Pancreas (tissue), 10 donors: ENCODE results near the gene LINGO4. TPM values are rescaled to one million over a fixed set of nuclear protein-coding genes. Genes with fewer than 3 reads are reported as not detected.
"Not testable (repeated sequence)": the region's sequence is repeated elsewhere in the genome, so short reads cannot be mapped to it uniquely, and the experiment has no call there.

Experiments
- ATAC-seq, 4 donors: fragments of 200-7000 bp; cut with Tn5 transposase; one replicate each; pipeline versions ENCODE4 v1.8.0 to v1.9.1; 2020; ENCODE audit warnings: mild to moderate bottlenecking in 4 of 4, moderate library complexity in 4 of 4
- DNase-seq, 6 donors: peaks; one replicate each; pipeline ENCODE4 v3.0.0-alpha.2; 2020
- FAIRE-seq: peaks from 2 replicates; lab custom pipeline; 2012; peaks lifted over from hg19 to GRCh38; lab: Jason Lieb, UNC
- H3K27ac ChIP-seq, 4 donors: fragments of 200-600 bp; sonication (generic); 1 replicate in 3 of 4; 2 replicates in 1 of 4; pipeline versions ENCODE4 v1.5.0 to v1.8.0; 2020
- H3K27me3 ChIP-seq, 4 donors: fragments of 200-600 bp; one replicate each; pipeline ENCODE4 v1.8.0; 2021
- H3K36me3 ChIP-seq, 3 donors: fragments of 200-600 bp; sonication (generic) in 1 of 3; one replicate each; pipeline versions ENCODE4 v1.5.0 to v1.8.0; 2020 to 2021
- H3K4me1 ChIP-seq, 3 donors: fragments of 200-600 bp; one replicate each; pipeline ENCODE4 v1.8.0; 2021
- H3K4me3 ChIP-seq, 4 donors: fragments of 200-600 bp; sonication (generic) in 2 of 4; one replicate each; pipeline versions ENCODE4 v1.5.0 to v1.8.0; 2020 to 2021
- H3K9me3 ChIP-seq, 4 donors: fragments of 200-600 bp; one replicate each; pipeline ENCODE4 v1.8.0; 2021
- CTCF ChIP-seq, 4 donors: fragments of 200-600 bp; sonication (generic) in 3 of 4; IDR thresholded peaks; one replicate each; pipeline versions ENCODE4 v1.5.0 to v1.8.0; 2021; ENCODE audit warnings: antibody characterized with exemption in 4 of 4
- WGBS, 2 donors: extraction: QIAGEN DNeasy Blood & Tissue Kit; methylation state at CpG; one replicate each; pipeline ENCODE4 v1.1.7; 2013; 5-methylcytosine and 5-hydroxymethylcytosine counted together
- intact Hi-C, 3 donors: fragments of 100-400 bp; cut with DNase I; formaldehyde crosslinking; loops; one replicate each; pipeline versions ENCODE4 v1.11.1 to v1.14.2; 2022
- polyA plus RNA-seq, 2 donors: library from polyadenylated mRNA; stranded (reverse); fragments of 200-250 nt; gene quantifications; one replicate each; pipeline ENCODE4 v1.2.3, GENCODE V29; 2013
- total RNA-seq, 6 donors: library from RNA; stranded (reverse); fragmentation: NEBNext Ultra II Directional in 4 of 6; extraction: Animal tissue kit (Norgen Biotek cat#: 25700) in 4 of 6; gene quantifications; one replicate each; pipeline versions ENCODE4 v1.2.1 to v1.2.4, GENCODE V29; 2021 to 2023
- donor health status: healthy with polysubstance abuse.
- donor health status: DM: no; HTN: no; CAD: no; lungs with moderate emphysema.
- donor health status: DM: no; HTN: no; CAD: no.
- donor health status: control.
- donor health status: control.
- donor health status: Bipolar disorder and iron deficiency.
- donor health status: DM: yes; HTN: yes; CAD: no.
- donor health status: DM: no; HTN: no; CAD: no.
- donor health status: DM: no; HTN: no; CAD: no.
- donor health status: DM: yes; HTN: yes; CAD: no.

Gene LINGO4
- total and polyA plus RNA-seq, 8 donors = 0.15 to 0.89 (median 0.29) TPM

GRCh38 chr1:151775894-151776664, 29.1 kb downstream of the LINGO4 start:
- H3K4me3 ChIP-seq = no peak overlapping the region
- H3K4me1 ChIP-seq = no peaks in the 10 kb centered on the region
- intact Hi-C loops = loop anchor here in 1 of 3 donors (10.0 kb wide), 1 partner anchor 49 kb away; no protein-coding TSS in a partner anchor
- no peak for DNase-seq
- no peak for FAIRE-seq
- no peak for ATAC-seq
- no peaks in the 10 kb centered on the region for H3K36me3 ChIP-seq
- no peak for TF ChIP-seq CTCF (IDR thresholded peaks at IDR 0.05)
- no peak overlapping the region for H3K27ac ChIP-seq
- no peaks in the 10 kb centered on the region for H3K27me3 ChIP-seq
- WGBS, 2 donors = 85% methylated on average over 7 of the region's 7 CpGs
- no peaks in the 10 kb centered on the region for H3K9me3 ChIP-seq

DNA sequence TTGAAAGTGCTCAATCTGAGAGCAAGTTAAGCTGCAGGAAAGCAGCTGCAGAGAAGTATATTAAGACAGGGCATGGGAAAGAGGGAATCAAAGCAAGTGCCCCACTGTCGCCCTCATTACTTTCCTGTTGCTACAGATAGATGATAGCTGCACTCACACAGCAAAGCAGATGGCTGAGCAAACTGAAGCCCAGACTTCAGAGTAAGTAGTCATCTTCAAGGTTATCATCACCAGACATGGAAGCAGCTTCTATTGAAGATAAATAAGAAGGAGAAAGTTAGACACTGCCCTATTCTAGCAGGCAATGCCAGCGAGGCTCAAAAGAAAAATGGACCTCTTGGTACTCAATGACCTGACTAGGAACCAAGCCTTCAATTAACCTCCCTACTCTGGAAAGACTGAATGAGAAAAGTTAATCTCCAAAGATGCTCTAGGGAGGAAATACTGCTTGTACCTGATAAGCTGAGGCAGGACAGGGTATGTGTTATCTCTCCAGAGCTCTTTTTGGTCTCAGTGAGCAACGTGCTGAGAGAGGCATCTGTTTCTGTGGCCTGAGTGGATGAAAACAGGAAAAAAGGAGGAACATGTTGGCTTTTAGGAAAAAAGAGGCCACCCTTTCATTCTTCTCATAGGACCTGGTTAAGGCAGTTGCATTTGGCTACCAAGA, 30.8 kb downstream of the LINGO4 start:
- ATAC-seq (no peak), FAIRE-seq (no peak), DNase-seq (no peak)
- no peak overlapping the region for H3K4me3 ChIP-seq
- H3K27ac ChIP-seq = no peak overlapping the region
- H3K9me3 ChIP-seq = no peaks in the 10 kb centered on the region
- TF ChIP-seq CTCF (IDR thresholded peaks at IDR 0.05) = no peak
- no peaks in the 10 kb centered on the region for H3K36me3 ChIP-seq
- intact Hi-C loops = loop anchor here in 1 of 3 donors (10.0 kb wide), 1 partner anchor 50 kb away; no protein-coding TSS in a partner anchor
- WGBS, 2 donors = 67 to 78% methylated on average over 3 of the region's 3 CpGs
- H3K4me1 ChIP-seq = no peaks in the 10 kb centered on the region
- H3K27me3 ChIP-seq = no peaks in the 10 kb centered on the region

DNA sequence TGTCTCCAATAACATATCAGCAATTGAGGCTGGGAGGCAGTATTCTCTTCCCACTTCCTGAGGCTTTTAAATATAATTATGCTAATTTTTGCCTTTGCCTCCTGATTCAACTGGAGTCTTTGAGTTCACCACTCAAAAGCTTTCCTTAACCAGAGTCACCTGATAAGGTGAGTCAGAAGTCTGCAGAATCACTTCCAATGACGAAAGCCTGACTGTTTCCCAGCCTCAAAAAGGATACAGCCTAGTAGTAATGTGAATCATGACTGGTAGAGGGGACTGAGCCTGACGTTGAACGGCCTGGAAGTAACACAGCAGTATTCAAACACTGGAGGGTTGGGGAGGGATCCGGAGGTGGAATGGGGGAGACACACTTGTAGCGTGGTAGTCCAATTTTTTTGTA, 31.5 kb downstream of the LINGO4 start:
- TF ChIP-seq CTCF (IDR thresholded peaks at IDR 0.05) = no peak
- no peaks in the 10 kb centered on the region for H3K36me3 ChIP-seq
- ATAC-seq (peak in 1 of 4 donors; percentile 27), DNase-seq (no peak), FAIRE-seq (no peak)
- no peak overlapping the region for H3K27ac ChIP-seq
- H3K4me3 ChIP-seq = no peak overlapping the region
- 71 to 76% methylated on average over 5 of the region's 5 CpGs for WGBS, 2 donors
- no peaks in the 10 kb centered on the region for H3K4me1 ChIP-seq
- intact Hi-C loops = loop anchor here in 1 of 3 donors (10.0 kb wide), 1 partner anchor 51 kb away; no protein-coding TSS in a partner anchor
- no peaks in the 10 kb centered on the region for H3K9me3 ChIP-seq
- H3K27me3 ChIP-seq = no peaks in the 10 kb centered on the region

DNA sequence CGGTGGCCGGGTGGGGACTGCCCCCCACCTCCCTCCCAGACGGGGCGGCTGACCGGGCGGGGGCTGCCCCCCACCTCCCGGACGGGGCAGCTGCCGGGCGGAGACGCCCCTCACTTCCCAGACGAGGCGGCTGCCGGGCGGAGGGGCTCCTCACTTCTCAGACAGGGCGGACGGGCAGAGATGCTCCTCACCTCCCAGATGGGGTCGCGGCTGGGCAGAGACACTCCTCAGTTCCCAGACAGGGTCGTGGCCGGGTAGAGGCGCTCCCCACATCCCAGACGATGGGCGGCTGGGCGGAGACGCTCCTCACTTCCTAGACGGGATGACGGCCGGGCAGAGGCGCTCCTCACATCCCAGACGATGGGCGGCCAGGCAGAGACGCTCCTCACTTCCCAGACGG, 35.9 kb downstream of the LINGO4 start:
- intact Hi-C loops, H3K4me3 ChIP-seq, H3K9me3 ChIP-seq, H3K4me1 ChIP-seq, H3K27ac ChIP-seq, H3K27me3 ChIP-seq, FAIRE-seq, H3K36me3 ChIP-seq, ATAC-seq: not testable (repeated sequence)
- WGBS, 2 donors = 88 to 95% methylated on average over 22 to 34 of the region's 34 CpGs
- DNase-seq = peak in 2 of 6 donors; percentile 16 to 70

GRCh38 chr1:151768351-151769066, 36.7 kb downstream of the LINGO4 start:
- 18% methylated on average over 2 of the region's 7 CpGs for WGBS, 2 donors
- H3K4me3 ChIP-seq, FAIRE-seq, H3K27me3 ChIP-seq, intact Hi-C loops, H3K36me3 ChIP-seq, H3K9me3 ChIP-seq: not testable (repeated sequence)
- ATAC-seq (peak; percentile 22 to 62 (median 52)), DNase-seq (peak in 1 of 6 donors; percentile 42)
- Histone ChIP-seq H3K27ac (peak overlapping the region in 2 of 4 donors; percentile 37 to 42), H3K4me1 (peaks cover 0 to 12% (median 4%) of the 10 kb centered on the region in 3 donors)
